ENCODE measurements around the gene LRP11. TPM values are rescaled to one million over a fixed set of nuclear protein-coding genes. Genes with fewer than 3 reads are reported as not detected.
"Not testable (repeated sequence)": the region's sequence is repeated elsewhere in the genome, so short reads cannot be mapped to it uniquely, and the experiment has no call there.

LRP11 gene
- total RNA-seq, 1 donor from 2014 or later = 129 TPM

DNA sequence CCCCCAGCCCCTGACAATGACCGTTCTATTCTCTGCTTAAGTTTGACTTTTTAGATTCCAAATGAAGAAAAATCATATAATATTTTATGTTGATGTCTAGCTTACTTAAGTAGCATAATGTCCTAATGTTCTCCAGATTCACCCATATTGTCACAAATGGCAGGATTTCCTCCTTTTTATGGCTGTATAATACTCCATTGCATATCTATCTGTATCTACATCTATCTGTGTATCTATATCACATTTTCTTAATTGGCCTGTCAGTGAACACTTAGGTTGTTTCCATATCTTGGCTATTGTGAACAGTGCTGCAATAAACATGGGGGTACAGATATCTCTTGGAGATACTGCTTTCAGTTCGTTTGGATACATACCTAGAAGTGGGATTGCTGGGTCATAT is 7.0 kb upstream of the LRP11 start:
- Histone ChIP-seq H3K27me3 (ENCODE audit: control insufficient read depth, insufficient read depth, low read length) (no peaks in the 10 kb centered on the region), H3K4me3 (ENCODE audit: low read depth, low read length) (no peak overlapping the region), H3K36me3 (ENCODE audit: control insufficient read depth, insufficient read depth, low read length) (no peaks in the 10 kb centered on the region)
- no peak for FAIRE-seq
- DNase-seq (ENCODE audit: low read depth) = no peak
- TF ChIP-seq, protein P1, sequence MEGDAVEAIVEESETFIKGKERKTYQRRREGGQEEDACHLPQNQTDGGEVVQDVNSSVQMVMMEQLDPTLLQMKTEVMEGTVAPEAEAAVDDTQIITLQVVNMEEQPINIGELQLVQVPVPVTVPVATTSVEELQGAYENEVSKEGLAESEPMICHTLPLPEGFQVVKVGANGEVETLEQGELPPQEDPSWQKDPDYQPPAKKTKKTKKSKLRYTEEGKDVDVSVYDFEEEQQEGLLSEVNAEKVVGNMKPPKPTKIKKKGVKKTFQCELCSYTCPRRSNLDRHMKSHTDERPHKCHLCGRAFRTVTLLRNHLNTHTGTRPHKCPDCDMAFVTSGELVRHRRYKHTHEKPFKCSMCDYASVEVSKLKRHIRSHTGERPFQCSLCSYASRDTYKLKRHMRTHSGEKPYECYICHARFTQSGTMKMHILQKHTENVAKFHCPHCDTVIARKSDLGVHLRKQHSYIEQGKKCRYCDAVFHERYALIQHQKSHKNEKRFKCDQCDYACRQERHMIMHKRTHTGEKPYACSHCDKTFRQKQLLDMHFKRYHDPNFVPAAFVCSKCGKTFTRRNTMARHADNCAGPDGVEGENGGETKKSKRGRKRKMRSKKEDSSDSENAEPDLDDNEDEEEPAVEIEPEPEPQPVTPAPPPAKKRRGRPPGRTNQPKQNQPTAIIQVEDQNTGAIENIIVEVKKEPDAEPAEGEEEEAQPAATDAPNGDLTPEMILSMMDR (IDR thresholded peaks at IDR 0.05; ENCODE audit: insufficient read depth, low read length, severe bottlenecking) = no peak

DNA sequence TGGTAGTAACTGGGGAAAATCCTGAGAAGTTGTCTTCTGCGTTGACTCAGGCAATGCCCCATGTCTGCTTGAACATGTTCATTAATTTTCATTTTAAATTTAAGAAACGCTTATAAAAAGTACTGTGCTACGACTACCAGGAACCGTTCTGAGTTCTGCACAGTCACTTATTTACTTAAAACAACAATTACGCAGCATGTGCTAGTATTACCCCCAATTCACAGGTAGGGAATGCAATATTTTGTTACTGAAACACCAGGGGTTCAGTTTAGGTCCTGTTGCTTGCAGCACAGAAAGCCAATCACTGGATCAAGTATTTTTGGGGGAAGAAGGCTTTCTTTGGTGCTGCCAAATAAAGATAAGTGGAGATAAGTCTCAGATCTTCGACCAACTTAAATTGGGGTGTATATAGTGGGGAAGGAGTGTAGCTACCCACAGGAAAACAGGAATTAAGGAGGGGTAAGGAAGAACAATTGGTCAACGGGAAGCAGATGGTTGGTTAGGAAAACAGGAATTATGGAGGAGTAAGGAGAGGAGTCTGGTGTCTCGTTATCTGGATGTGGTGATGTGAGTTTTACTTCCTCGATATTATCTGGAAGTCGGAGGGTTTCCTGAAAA is 5.2 kb upstream of the LRP11 start:
- Histone ChIP-seq H3K4me3 (ENCODE audit: low read depth, low read length) (no peak overlapping the region), H3K27me3 (ENCODE audit: control insufficient read depth, insufficient read depth, low read length) (no peaks in the 10 kb centered on the region), H3K36me3 (ENCODE audit: control insufficient read depth, insufficient read depth, low read length) (no peaks in the 10 kb centered on the region)
- DNase-seq (ENCODE audit: low read depth) (no peak), FAIRE-seq (no peak)
- TF ChIP-seq, protein P1 (IDR thresholded peaks at IDR 0.05; ENCODE audit: insufficient read depth, low read length, severe bottlenecking) = no peak

DNA sequence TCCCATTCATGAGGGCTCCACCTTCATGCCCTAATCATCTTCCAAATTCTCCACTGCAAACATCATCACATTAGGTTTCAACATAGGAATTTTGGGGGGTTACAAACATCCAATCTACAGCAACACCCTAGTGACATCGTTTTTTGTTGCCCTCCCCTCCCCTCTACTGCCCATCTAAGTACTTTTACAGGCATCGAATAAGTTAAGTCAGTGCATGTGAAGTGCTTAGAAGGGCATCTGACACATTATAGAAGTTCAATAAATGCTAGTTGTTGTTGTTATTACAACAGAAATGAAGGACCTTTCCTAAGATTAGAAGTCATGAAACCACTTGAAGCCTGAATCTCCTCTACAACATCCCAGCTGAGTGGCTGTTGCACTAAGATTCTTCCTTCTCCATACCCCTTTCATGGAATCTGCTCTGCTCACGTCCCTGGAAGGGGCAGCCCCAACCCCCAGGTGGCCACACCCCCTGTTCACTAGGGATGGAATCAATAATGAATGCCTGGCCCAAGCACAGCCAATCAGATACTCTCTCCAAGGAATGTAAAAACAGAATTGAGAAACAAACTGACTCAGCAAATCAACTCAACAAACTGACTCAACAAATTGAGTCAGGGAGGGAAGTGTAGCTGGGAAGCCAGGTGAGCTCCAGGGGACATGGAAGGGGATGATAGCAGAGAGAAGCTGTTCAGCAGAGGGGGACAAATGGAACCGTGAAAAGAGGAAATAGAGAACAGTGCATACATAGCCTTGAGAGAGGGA is 3.9 kb upstream of the LRP11 start:
- TF ChIP-seq, protein P1 (IDR thresholded peaks at IDR 0.05; ENCODE audit: insufficient read depth, low read length, severe bottlenecking) = no peak
- H3K4me3 ChIP-seq (ENCODE audit: low read depth, low read length) = no peak overlapping the region
- DNase-seq (ENCODE audit: low read depth) (peak; percentile 86), FAIRE-seq (no peak)
- H3K27me3 ChIP-seq (ENCODE audit: control insufficient read depth, insufficient read depth, low read length) = no peaks in the 10 kb centered on the region
- no peaks in the 10 kb centered on the region for H3K36me3 ChIP-seq (ENCODE audit: control insufficient read depth, insufficient read depth, low read length)

DNA sequence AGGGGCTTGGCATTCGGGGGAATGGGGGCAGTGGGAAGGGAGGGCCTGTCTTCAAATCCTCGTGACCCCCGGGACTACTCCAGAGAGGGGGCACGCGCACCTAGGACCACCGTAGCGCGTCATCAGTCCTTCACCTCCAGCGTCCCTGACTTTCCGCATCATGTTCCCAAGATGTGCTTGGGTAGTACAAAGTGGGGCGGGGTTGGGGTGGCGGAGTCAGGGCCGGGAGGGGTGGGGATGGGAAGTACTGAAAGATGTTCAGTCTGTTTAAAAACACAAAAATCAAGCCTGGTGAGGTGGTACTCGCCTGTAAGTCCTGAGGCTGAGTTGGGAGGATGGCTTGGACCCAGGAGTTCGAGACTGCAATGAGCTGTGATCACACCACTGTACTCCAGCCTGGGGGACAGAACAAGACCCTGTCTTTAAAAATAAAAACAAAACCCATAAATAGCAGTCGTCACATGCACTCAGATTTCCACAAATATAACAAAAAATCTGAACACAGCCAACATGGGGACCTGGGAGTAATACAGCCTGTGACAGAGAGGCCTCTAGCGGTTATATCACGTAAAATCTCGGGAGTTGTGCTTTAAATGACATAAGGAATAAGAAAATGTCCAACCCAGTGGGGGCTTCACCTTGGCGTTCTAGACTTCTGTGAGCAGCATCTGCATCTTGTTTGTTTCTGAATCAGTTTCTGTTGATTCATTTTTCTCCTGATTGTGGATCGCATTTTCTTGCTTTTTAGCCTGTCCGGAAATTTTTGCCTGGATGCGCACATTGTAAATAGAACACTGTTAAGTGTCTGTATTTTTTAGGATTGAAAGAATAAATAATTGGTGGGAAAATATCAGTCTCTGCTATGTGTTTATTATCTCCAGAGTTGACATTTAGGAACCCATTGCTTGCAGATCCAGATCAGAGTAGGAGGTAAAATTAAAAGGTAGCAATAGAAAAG is 698 bp upstream of the LRP11 start:
- H3K36me3 ChIP-seq (ENCODE audit: control insufficient read depth, insufficient read depth, low read length) = no peaks in the 10 kb centered on the region
- H3K4me3 ChIP-seq (ENCODE audit: low read depth, low read length) = peak overlapping the region; percentile 63
- H3K27me3 ChIP-seq (ENCODE audit: control insufficient read depth, insufficient read depth, low read length) = no peaks in the 10 kb centered on the region
- peak; percentile 72 for DNase-seq (ENCODE audit: low read depth)
- TF ChIP-seq, protein P1 (IDR thresholded peaks at IDR 0.05; ENCODE audit: insufficient read depth, low read length, severe bottlenecking) = peak; percentile 65
- no peak for FAIRE-seq

DNA sequence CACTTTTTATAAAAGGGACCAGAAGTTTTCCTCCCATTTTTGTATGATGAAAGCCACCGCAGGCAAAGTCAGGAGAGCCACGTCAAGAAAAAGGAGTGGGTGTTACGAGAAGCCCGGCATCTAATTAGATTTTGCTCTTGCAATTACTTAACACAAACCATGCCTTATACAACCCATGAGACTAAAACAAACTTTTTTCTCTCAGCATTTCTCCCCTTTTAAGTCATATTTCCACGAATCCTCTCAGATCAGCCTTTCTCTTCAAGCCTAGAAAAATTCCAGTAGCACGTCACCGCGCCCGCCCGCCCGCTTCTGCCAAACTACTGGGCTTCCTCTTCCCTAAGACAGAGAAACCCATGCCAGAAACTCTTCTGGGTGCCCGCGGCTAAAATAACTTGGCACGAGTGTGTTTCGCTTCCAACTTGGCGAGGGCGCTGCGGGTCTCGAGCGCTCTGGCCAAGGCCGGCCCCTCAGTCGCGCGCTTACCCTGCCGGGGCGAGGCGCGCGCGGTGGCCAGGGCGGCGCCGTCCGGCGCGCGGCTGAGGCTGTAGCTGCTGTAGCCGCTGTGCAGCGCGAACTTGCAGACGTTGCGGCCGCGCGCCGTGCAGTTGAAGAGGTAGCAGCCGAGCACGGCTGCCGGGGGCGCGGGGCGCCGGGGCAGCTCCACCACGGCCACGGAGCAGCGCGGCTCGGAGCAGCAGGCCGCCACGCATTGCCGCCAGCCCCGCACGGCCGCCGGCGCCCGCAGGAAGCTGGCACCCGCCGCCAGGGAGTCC is 1.0 kb downstream of the LRP11 start:
- DNase-seq (ENCODE audit: low read depth) (peak; percentile 65), FAIRE-seq (no peak)
- no peaks in the 10 kb centered on the region for H3K27me3 ChIP-seq (ENCODE audit: control insufficient read depth, insufficient read depth, low read length)
- peak overlapping the region; percentile 63 for H3K4me3 ChIP-seq (ENCODE audit: low read depth, low read length)
- TF ChIP-seq, protein P1 (IDR thresholded peaks at IDR 0.05; ENCODE audit: insufficient read depth, low read length, severe bottlenecking) = no peak
- H3K36me3 ChIP-seq (ENCODE audit: control insufficient read depth, insufficient read depth, low read length) = no peaks in the 10 kb centered on the region

DNA sequence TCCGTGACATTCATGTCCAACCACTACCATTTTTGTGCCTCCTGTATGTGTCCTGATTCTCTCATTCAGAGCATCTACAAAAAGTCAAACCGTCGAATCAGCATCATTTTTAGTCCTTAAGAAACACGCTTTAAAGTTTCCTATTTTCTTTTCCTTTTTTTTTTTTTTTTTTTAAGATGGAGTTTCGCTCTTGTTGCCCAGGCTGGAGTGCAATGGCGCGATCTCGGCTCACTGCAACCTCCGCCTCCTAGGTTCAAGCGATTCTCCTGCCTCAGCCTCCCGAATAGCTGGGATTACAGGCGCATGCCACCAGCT is 1.8 kb downstream of the LRP11 start:
- FAIRE-seq; H3K36me3 ChIP-seq (ENCODE audit: control insufficient read depth, insufficient read depth, low read length); DNase-seq (ENCODE audit: low read depth); H3K27me3 ChIP-seq (ENCODE audit: control insufficient read depth, insufficient read depth, low read length): not testable (repeated sequence)
- peak overlapping the region; percentile 63 for H3K4me3 ChIP-seq (ENCODE audit: low read depth, low read length)
